Activated T-cell treated with anti-CD3 and anti-CD28 coated beads, Interleukin-2, amount 50 U/mL, for 4 hours (primary cell): ENCODE data around the gene DRD5. TPM values are rescaled to one million over a fixed set of nuclear protein-coding genes. Genes with fewer than 3 reads are reported as not detected.

Experiments used
- total RNA-seq, 3 donors: library from RNA; stranded (reverse); gene quantifications; one replicate each; pipeline ENCODE4 v1.2.1, GENCODE V29; 2021

Gene DRD5
- total RNA-seq, 3 donors from 2014 or later = not detected

Other genes with a start within 250 kb of the DRD5 start
- gene SLC2A9, start 239.9 kb downstream of the DRD5 start, total RNA-seq = 1 to 10 TPM; 1.7 to 3.0 (median 2.6) TPM